ENCODE measurements around the gene FAM107B. TPM values are rescaled to one million over a fixed set of nuclear protein-coding genes. Genes with fewer than 3 reads are reported as not detected.

FAM107B gene
- total RNA-seq, 4 donors from 2014 or later = 19.5 to 35.2 (median 25.6) TPM

DNA sequence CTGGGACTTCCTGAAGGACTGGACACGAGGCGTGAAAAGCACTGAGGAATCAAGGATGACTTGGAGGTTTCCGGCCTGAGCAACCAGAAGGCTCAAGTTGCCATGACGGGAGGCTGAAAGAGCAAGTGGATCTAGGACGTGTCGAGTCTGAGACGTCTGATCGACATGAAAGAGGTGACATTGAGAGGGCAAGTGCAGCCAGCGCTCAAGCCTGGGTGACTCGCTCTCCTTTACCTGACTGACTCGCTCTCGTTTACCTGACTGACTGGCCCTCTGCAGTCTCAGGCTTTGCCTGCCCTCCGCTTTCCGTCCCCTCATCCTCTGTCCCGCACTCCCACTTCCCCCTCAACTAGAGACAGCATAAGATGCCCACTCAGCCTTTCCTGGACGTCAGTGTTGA lies 241.4 kb downstream of the FAM107B start:
- peaks cover 10% of the 10 kb centered on the region for H3K36me3 ChIP-seq
- TF ChIP-seq EP300 (IDR thresholded peaks at IDR 0.05) = no peak
- no peak for TF ChIP-seq POLR2AphosphoS5 (IDR thresholded peaks at IDR 0.05)
- peaks cover 5% of the 10 kb centered on the region for H3K4me1 ChIP-seq
- WGBS = 93% methylated on average over 16 of the region's 16 CpGs
- H3K4me3 ChIP-seq = no peak overlapping the region
- H3K27ac ChIP-seq = no peak overlapping the region
- DNase-seq (ENCODE audit: low spot score in 2 of 2) = no peak
- H3K9me3 ChIP-seq = no peaks in the 10 kb centered on the region
- no peaks in the 10 kb centered on the region for H3K27me3 ChIP-seq

DNA sequence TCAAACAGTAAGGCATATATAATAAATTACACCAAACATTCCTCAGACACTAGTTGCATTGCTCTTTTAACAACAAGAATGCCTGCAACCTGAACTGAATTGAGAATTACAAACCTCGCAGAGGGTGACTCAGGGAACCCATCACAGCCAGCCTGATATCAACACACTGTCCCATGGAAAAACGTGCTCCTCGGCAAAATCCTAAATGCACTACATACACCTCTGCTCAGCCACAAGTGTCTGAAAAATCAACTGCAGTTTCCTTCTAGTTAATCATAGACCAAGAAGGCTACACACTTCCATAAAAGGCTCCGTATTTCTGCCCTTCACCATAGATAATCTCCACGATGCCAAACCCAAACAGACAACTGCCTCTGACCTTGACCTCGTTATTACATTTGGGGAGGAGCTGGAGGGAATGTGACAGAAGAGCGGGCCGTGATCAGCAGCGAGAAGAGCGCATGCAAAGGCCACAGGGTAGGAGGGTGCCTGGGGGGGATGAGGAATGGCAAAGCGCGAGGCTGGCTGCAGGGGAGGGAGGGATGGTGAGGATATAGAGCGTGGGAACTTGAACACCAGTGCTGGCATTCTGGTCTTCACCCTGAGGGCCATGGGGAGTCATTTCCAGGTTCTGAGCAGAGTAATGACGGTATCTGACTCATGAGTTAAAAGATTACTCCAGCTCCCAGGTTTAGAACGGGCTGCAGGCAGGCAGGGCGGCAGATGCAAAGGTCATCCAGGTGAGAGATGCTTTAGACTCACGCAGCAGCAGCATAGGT lies 242.0 kb downstream of the FAM107B start:
- H3K9me3 ChIP-seq = no peaks in the 10 kb centered on the region
- H3K4me1 ChIP-seq = peaks cover 5% of the 10 kb centered on the region
- H3K36me3 ChIP-seq = peaks cover 10% of the 10 kb centered on the region
- H3K27ac ChIP-seq = no peak overlapping the region
- H3K27me3 ChIP-seq = no peaks in the 10 kb centered on the region
- no peak overlapping the region for H3K4me3 ChIP-seq
- no peak for TF ChIP-seq EP300 (IDR thresholded peaks at IDR 0.05)
- no peak for TF ChIP-seq POLR2A (IDR thresholded peaks at IDR 0.05)
- TF ChIP-seq, protein P1, sequence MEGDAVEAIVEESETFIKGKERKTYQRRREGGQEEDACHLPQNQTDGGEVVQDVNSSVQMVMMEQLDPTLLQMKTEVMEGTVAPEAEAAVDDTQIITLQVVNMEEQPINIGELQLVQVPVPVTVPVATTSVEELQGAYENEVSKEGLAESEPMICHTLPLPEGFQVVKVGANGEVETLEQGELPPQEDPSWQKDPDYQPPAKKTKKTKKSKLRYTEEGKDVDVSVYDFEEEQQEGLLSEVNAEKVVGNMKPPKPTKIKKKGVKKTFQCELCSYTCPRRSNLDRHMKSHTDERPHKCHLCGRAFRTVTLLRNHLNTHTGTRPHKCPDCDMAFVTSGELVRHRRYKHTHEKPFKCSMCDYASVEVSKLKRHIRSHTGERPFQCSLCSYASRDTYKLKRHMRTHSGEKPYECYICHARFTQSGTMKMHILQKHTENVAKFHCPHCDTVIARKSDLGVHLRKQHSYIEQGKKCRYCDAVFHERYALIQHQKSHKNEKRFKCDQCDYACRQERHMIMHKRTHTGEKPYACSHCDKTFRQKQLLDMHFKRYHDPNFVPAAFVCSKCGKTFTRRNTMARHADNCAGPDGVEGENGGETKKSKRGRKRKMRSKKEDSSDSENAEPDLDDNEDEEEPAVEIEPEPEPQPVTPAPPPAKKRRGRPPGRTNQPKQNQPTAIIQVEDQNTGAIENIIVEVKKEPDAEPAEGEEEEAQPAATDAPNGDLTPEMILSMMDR (IDR thresholded peaks at IDR 0.05) = no peak
- no peak for TF ChIP-seq POLR2AphosphoS5 (IDR thresholded peaks at IDR 0.05)
- WGBS = 78% methylated on average over 17 of the region's 17 CpGs
- no peak for DNase-seq (ENCODE audit: low spot score in 2 of 2)

DNA sequence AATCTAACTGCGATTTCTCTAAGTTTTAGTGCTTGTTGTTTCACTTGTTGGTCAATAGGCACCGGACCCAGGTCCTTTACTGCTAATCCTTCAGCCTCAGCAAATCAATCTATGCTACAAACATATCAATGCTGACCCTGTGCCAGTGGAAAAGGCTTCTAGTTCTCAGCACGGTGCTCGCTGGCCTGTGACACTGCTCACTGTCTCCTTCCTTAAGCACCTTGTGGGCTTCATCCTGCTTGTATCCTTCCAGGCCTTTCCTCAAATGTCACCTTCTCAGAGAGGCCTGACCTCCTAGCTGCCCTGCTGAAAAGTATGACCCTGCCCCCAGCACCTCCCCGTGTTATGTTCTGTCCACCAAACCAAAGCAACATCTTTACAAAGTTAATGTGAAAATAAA lies 242.7 kb downstream of the FAM107B start:
- DNase-seq (ENCODE audit: low spot score in 2 of 2) = no peak
- H3K9me3 ChIP-seq = no peaks in the 10 kb centered on the region
- peaks cover 10% of the 10 kb centered on the region for H3K36me3 ChIP-seq
- WGBS = 96% methylated on average over 5 of the region's 5 CpGs
- no peak overlapping the region for H3K27ac ChIP-seq
- no peaks in the 10 kb centered on the region for H3K27me3 ChIP-seq
- no peak overlapping the region for H3K4me3 ChIP-seq
- TF ChIP-seq, protein P1 (IDR thresholded peaks at IDR 0.05) = no peak
- TF ChIP-seq POLR2A (IDR thresholded peaks at IDR 0.05) (no peak), EP300 (IDR thresholded peaks at IDR 0.05) (no peak), POLR2AphosphoS5 (IDR thresholded peaks at IDR 0.05) (no peak)
- H3K4me1 ChIP-seq = peaks cover 5% of the 10 kb centered on the region

DNA sequence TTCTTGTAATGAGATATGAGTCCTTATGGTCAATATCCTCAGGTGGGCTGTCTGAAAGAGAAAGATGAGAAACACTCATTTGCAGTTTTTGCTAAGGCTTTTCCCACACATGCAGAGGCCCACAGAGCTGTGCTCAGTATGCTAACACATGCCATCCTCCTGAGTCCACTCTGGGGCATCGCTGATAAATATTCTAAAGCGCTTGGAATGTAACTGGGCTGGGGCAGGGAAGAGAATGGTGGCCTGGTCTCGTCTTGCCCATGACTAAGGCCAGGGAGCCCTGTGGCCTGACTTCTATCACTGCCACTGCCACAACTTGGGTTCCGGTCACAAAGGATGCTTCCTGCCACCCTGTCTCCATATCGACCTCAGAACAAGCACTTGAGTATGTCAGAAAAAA lies 244.2 kb downstream of the FAM107B start:
- no peaks in the 10 kb centered on the region for H3K4me1 ChIP-seq
- WGBS = 75% methylated on average over 5 of the region's 5 CpGs
- H3K27me3 ChIP-seq = no peaks in the 10 kb centered on the region
- peaks cover 10% of the 10 kb centered on the region for H3K36me3 ChIP-seq
- DNase-seq (ENCODE audit: low spot score in 2 of 2) = no peak
- H3K27ac ChIP-seq = no peak overlapping the region
- no peak for TF ChIP-seq POLR2A (IDR thresholded peaks at IDR 0.05)
- no peak for TF ChIP-seq POLR2AphosphoS5 (IDR thresholded peaks at IDR 0.05)
- TF ChIP-seq, protein P1 (IDR thresholded peaks at IDR 0.05) = no peak
- TF ChIP-seq EP300 (IDR thresholded peaks at IDR 0.05) = no peak
- no peak overlapping the region for H3K4me3 ChIP-seq
- no peaks in the 10 kb centered on the region for H3K9me3 ChIP-seq

DNA sequence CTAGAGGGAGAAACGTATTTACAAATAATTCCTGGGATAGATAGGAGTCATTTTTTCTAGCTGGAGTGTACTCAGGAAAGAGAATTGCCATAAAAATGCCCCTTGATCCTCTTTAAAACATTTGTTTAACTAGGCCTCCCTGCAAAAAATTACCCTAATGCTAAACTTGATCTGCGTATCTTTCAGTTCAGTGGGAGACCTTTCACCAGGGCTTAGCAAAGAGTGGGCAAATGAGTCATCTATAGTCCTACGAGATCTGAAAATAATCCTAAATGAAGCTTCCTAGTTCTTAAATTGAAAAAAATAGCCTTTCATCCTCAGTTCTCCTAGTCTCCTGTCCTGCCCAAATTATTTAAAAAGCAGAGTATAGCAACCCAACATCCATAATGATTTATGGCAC lies 245.3 kb downstream of the FAM107B start:
- DNase-seq (ENCODE audit: low spot score in 2 of 2) = no peak
- Histone ChIP-seq H3K27ac (no peak overlapping the region), H3K4me3 (no peak overlapping the region), H3K36me3 (peaks cover 10% of the 10 kb centered on the region), H3K27me3 (no peaks in the 10 kb centered on the region), H3K9me3 (no peaks in the 10 kb centered on the region), H3K4me1 (no peaks in the 10 kb centered on the region)
- TF ChIP-seq EP300 (IDR thresholded peaks at IDR 0.05) = no peak
- TF ChIP-seq, protein P1 (IDR thresholded peaks at IDR 0.05) = no peak
- no peak for TF ChIP-seq POLR2AphosphoS5 (IDR thresholded peaks at IDR 0.05)
- TF ChIP-seq POLR2A (IDR thresholded peaks at IDR 0.05) = no peak
- WGBS = 82% methylated on average over 3 of the region's 3 CpGs

Measured in suprapubic skin (tissue), 4 donors.